Loucy (cell line): ENCODE data around the gene SLC9A1.

ENCODE experiments used
- EZH2phosphoT487 ChIP-seq: fragments of 200-600 bp; IDR thresholded peaks from 2 replicates; pipeline ENCODE4 v1.6.1; 2018; ENCODE audit warnings: antibody characterized with exemption, mild to moderate bottlenecking, moderate library complexity, borderline replicate concordance
- TF ChIP-seq, protein P1 (sequence below): fragments of 200-600 bp; sonication (generic); conservative IDR thresholded peaks from 2 replicates; pipeline ENCODE4 v1.5.1; 2014; ENCODE audit warnings: mild to moderate bottlenecking, antibody characterized with exemption, low read length

DNA sequence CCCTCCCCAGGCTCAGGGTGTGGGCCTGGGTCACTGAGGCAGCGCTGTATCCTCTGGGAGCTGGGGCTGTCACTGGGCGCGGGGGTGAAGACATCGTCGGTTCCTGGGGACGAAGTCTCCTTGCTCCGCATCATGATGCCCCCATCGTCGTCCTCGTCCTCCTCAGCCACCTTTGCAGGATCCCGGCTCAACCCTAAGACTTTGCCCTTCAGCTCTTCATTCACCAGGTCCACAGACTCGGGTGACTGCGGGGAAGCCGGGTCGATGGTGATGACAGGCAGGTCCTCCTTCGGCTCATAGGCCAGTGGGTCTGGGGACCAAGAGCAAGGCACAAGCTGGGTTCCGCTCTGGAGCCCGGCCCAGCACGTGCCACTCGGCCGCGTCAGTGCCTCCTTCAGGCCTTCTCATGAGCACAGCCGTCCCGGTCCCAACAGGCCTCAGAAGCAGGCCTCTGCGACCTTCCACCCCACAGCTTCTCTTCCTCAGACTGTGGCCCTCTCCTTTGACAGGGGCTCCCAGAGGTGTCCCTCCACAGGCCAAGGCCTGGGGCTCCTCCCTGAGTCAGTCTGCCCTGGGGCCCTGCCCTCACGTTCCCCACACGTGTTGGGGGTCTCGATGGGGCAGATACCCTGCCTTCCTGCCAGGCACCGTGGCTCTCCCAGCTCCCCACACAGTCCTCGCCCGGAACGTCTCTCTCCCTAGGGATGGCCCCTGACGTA, 54.4 kb downstream of the SLC9A1 start:
- TF ChIP-seq, protein P1, sequence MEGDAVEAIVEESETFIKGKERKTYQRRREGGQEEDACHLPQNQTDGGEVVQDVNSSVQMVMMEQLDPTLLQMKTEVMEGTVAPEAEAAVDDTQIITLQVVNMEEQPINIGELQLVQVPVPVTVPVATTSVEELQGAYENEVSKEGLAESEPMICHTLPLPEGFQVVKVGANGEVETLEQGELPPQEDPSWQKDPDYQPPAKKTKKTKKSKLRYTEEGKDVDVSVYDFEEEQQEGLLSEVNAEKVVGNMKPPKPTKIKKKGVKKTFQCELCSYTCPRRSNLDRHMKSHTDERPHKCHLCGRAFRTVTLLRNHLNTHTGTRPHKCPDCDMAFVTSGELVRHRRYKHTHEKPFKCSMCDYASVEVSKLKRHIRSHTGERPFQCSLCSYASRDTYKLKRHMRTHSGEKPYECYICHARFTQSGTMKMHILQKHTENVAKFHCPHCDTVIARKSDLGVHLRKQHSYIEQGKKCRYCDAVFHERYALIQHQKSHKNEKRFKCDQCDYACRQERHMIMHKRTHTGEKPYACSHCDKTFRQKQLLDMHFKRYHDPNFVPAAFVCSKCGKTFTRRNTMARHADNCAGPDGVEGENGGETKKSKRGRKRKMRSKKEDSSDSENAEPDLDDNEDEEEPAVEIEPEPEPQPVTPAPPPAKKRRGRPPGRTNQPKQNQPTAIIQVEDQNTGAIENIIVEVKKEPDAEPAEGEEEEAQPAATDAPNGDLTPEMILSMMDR = no peak
- TF ChIP-seq EZH2phosphoT487 = no peak
